HFF-Myc (cell line): Measurements from ENCODE around the gene FGFRL1.

Experiments used
- DNase-seq: peaks from one replicate; pipeline ENCODE4 v3.0.0-alpha.2; 2011; ENCODE audit warnings: low read depth; ENCODE audit errors: extremely low read depth
- H3K4me3 ChIP-seq: replicated peaks from 2 replicates; pipeline ENCODE4 v1.5.1; 2011; ENCODE audit warnings: low read depth, mild to moderate bottlenecking, control low read depth, low read length
- CTCF ChIP-seq: IDR thresholded peaks from 2 replicates; pipeline ENCODE4 v1.5.1; 2012; ENCODE audit warnings: mild to moderate bottlenecking, low read depth, low read length, control low read depth; ENCODE audit errors: missing control alignments

FGFRL1 gene

GRCh38 chr4:1014291-1015167, 3.1 kb downstream of the FGFRL1 start:
- DNase-seq: no peak
- no peak overlapping the region for H3K4me3 ChIP-seq
- TF ChIP-seq CTCF: no peak

DNA sequence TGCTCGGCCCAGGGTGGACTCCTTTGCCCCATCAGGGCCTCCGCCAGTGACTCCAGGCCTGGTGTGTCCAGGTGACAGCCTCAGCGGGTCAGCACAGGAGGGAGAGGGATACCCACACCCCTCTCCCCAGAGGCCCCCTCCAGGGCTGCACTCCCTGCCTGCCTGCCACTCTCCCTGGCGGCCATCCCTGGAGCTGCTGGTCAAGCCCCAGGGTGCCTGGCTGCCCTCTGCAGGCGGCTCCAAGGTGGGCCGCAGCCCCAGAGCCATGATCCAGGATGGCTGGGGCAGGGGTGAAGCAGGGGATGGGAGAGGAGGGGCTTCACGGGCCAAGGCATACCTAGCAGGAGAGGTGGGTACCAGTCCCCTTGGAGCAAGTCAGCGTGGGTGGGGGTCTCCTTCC, 3.8 kb downstream of the FGFRL1 start:
- DNase-seq: no peak
- no peak for TF ChIP-seq CTCF
- no peak overlapping the region for H3K4me3 ChIP-seq

- no peak overlapping the region for H3K4me3 ChIP-seq
- no peak for DNase-seq
- TF ChIP-seq CTCF: no peak
Observed at GRCh38 chr4:1015746-1016145, 4.3 kb downstream of the FGFRL1 start.

GRCh38 chr4:1017211-1017610, 5.8 kb downstream of the FGFRL1 start:
- no peak for TF ChIP-seq CTCF
- H3K4me3 ChIP-seq: no peak overlapping the region
- DNase-seq: no peak

- DNase-seq: no peak
- no peak for TF ChIP-seq CTCF
- H3K4me3 ChIP-seq: no peak overlapping the region
Observed at GRCh38 chr4:1017706-1018105, 6.3 kb downstream of the FGFRL1 start.

GRCh38 chr4:1018147-1019020, 7.0 kb downstream of the FGFRL1 start:
- no peak for TF ChIP-seq CTCF
- no peak overlapping the region for H3K4me3 ChIP-seq
- no peak for DNase-seq
